Measurements from ENCODE around the gene EPB42.

DNA sequence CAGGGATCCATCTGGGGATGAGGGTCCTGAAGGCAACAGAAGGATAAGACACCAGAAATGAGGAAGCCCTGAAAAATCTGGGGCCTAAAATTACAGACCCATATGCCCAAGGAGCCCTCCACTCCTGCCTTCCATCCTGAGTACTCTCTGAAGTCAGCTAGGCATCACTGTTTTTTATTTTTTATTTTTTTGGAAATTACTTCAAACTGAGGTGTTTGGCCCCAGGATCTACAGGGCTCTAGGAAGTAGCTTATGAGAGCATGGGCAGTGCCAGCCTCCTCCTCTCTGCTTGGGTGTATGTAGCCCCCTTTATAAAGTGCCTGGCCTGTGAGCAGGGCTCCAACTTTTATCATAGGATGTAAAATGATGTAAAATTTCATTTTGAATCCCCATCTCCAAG is 7.9 kb downstream of the EPB42 start:
- TF ChIP-seq, protein P1, sequence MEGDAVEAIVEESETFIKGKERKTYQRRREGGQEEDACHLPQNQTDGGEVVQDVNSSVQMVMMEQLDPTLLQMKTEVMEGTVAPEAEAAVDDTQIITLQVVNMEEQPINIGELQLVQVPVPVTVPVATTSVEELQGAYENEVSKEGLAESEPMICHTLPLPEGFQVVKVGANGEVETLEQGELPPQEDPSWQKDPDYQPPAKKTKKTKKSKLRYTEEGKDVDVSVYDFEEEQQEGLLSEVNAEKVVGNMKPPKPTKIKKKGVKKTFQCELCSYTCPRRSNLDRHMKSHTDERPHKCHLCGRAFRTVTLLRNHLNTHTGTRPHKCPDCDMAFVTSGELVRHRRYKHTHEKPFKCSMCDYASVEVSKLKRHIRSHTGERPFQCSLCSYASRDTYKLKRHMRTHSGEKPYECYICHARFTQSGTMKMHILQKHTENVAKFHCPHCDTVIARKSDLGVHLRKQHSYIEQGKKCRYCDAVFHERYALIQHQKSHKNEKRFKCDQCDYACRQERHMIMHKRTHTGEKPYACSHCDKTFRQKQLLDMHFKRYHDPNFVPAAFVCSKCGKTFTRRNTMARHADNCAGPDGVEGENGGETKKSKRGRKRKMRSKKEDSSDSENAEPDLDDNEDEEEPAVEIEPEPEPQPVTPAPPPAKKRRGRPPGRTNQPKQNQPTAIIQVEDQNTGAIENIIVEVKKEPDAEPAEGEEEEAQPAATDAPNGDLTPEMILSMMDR (IDR thresholded peaks at IDR 0.05): no peak
- no peak for TF ChIP-seq POLR2A (IDR thresholded peaks at IDR 0.05)

Measured in heart left ventricle (tissue), 13 donors.